Spleen (tissue), 11 donors: Measurements from ENCODE around the gene PRDM16. TPM values are rescaled to one million over a fixed set of nuclear protein-coding genes. Genes with fewer than 3 reads are reported as not detected.

Experiments
- DNase-seq: peaks from one replicate; pipeline ENCODE4 v3.0.0-alpha.2; 2020
- H3K27ac ChIP-seq, 8 donors: fragments of 200-600 bp; sonication (generic) in 7 of 8; 1 replicate in 4 of 8; 2 replicates in 4 of 8; pipeline versions ENCODE4 v1.5.0 to v1.8.0; 2016 to 2021; ENCODE audit warnings: inconsistent platforms in 4 of 8, mild to moderate bottlenecking in 4 of 8, moderate library complexity in 1 of 8
- H3K27me3 ChIP-seq, 7 donors: fragments of 200-600 bp; sonication (generic) in 6 of 7; replicated peaks in 1 of 7; 1 replicate in 4 of 7; 2 replicates in 3 of 7; pipeline versions ENCODE4 v1.5.0 to v1.8.0; 2016 to 2021; ENCODE audit warnings: inconsistent platforms in 3 of 7, mild to moderate bottlenecking in 1 of 7
- H3K36me3 ChIP-seq, 6 donors: fragments of 200-600 bp; sonication (generic) in 5 of 6; 1 replicate in 4 of 6; 2 replicates in 2 of 6; pipeline versions ENCODE4 v1.5.0 to v1.8.0; 2016 to 2021; ENCODE audit warnings: inconsistent platforms in 2 of 6
- H3K4me1 ChIP-seq, 6 donors: fragments of 200-600 bp; sonication (generic) in 5 of 6; 1 replicate in 3 of 6; 2 replicates in 3 of 6; pipeline versions ENCODE4 v1.5.0 to v1.8.0; 2016 to 2021; ENCODE audit warnings: inconsistent platforms in 3 of 6
- H3K4me3 ChIP-seq, 8 donors: fragments of 200-600 bp; sonication (generic) in 7 of 8; 1 replicate in 4 of 8; 2 replicates in 4 of 8; pipeline versions ENCODE4 v1.5.0 to v1.8.0; 2016 to 2021; ENCODE audit warnings: inconsistent platforms in 4 of 8, mild to moderate bottlenecking in 4 of 8, moderate library complexity in 2 of 8
- H3K9me3 ChIP-seq, 8 donors: fragments of 200-600 bp; sonication (generic) in 7 of 8; 1 replicate in 4 of 8; 2 replicates in 4 of 8; pipeline versions ENCODE4 v1.5.0 to v1.8.0; 2016 to 2021; ENCODE audit warnings: inconsistent platforms in 4 of 8
- POLR2A ChIP-seq, 3 donors: fragments of 450-650 bp; IDR thresholded peaks; one replicate each; pipeline ENCODE4 v1.5.1; 2017; ENCODE audit warnings: antibody characterized with exemption in 3 of 3, mild to moderate bottlenecking in 1 of 3
- POLR2AphosphoS5 ChIP-seq, 3 donors: sonication (generic); formaldehyde crosslinking; IDR thresholded peaks; one replicate each; pipeline ENCODE4 v1.5.1; 2017; ENCODE audit warnings: antibody characterized with exemption in 3 of 3
- WGBS, 5 donors: extraction: QIAGEN DNeasy Blood & Tissue Kit in 3 of 5; methylation state at CpG; one replicate each; pipeline versions ENCODE4 v1.1.5 to v1.1.7; 2013 to 2018; 5-methylcytosine and 5-hydroxymethylcytosine counted together
- intact Hi-C: fragments of 100-400 bp; cut with DNase I; formaldehyde crosslinking; loops from one replicate; pipeline ENCODE4 v1.15.0; 2023; ENCODE audit warnings: low total_unique reads
- polyA plus RNA-seq, 3 donors: library from polyadenylated mRNA; stranded (reverse); fragments of 200-250 nt; gene quantifications; one replicate each; pipeline ENCODE4 v1.2.1, GENCODE V29; 2013
- total RNA-seq, 7 donors: library from RNA; depleted of rRNA in 3 of 7; stranded (reverse); fragments of >200 nt in 3 of 7; fragmentation: NEBNext Ultra II Directional in 4 of 7; extraction: Animal tissue kit (Norgen Biotek cat#: 25700) in 4 of 7; gene quantifications; one replicate each; pipeline versions ENCODE4 v1.1.0 to v1.2.1, GENCODE V29; 2016 to 2021
- TF ChIP-seq, protein P1 (sequence below), 11 experiments: fragments of 200-600 bp in 7 of 11; fragments of 450-650 bp in 4 of 11; sonication (generic) in 4 of 11; IDR thresholded peaks in 8 of 11; conservative IDR thresholded peaks in 3 of 11; 1 replicate in 7 of 11; 2 replicates in 4 of 11; pipeline versions ENCODE4 v1.4.0 to v1.8.0; 2016 to 2021; ENCODE audit warnings: antibody characterized with exemption in 11 of 11, inconsistent platforms in 4 of 11, mild to moderate bottlenecking in 1 of 11
- donor health status: healthy with polysubstance abuse.
- donor health status: DM: no; HTN: no; CAD: no; lungs with moderate emphysema.
- donor health status: DM: no; HTN: no; CAD: no.
- donor health status: Bipolar disorder and iron deficiency.
- donor health status: healthy.
- donor health status: DM: no; HTN: no; CAD: no.
- donor health status: DM: yes; HTN: yes; CAD: no.

The PRDM16 gene
- total and polyA plus RNA-seq, 10 donors: 0.43 to 3.2 (median 1.4) TPM

DNA sequence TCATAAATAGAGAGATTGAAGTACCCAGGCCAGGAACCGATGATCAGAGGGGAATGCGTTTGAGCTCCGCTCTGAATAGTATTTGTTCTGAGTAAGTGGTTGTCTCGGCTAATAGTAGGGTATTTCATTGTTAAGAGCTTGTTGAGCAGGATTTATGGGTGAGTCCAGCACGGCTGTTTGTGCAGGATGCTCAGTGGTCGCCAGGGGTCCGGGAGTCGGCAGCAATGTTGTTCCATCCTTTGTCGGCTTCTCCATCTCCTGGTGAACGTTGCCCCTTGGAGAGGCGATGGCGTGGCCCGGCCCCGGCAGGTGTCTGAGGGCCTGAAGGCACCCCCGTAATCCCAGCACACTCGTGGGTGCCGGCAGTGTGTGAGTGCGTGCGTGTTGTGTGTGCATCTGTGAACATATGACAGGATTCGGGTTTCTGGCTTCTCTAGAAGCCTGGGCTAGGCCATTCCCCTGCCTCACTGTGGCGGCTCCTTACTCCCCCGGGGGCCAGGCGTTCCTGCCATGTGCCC, 224.6 kb downstream of the PRDM16 start:
- intact Hi-C loops: no loop called here
- DNase-seq: no peak

DNA sequence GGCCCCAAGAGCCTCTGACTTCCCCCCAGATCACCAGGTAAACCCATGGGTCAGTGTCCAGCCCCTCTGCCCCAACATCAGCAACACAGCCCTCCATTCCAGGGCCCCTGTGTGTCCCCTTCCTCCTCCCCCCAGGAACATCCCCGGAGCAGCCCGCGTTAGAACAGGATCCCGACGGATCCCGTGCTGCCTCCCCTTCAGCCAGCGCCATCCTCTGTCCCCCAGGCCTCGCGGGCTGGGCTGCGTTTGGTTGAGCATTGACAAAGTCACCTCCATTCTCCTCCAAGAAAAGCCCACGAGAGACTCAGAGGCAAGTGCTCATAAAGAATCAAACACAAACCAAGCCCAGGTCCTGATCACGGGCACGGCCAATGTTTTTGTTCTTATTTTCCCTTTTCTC, 225.4 kb downstream of the PRDM16 start:
- no peak overlapping the region for H3K4me3 ChIP-seq
- H3K27me3 ChIP-seq: peaks cover 0 to 75% (median 0%) of the 10 kb centered on the region in 7 donors
- H3K36me3 ChIP-seq: no peaks in the 10 kb centered on the region
- no peaks in the 10 kb centered on the region for H3K4me1 ChIP-seq
- WGBS, 5 donors: 88 to 96% (median 92%) methylated on average over 13 of the region's 13 CpGs
- no peak for TF ChIP-seq POLR2AphosphoS5 (IDR thresholded peaks at IDR 0.05)
- TF ChIP-seq POLR2A (IDR thresholded peaks at IDR 0.05): no peak
- TF ChIP-seq, protein P1, sequence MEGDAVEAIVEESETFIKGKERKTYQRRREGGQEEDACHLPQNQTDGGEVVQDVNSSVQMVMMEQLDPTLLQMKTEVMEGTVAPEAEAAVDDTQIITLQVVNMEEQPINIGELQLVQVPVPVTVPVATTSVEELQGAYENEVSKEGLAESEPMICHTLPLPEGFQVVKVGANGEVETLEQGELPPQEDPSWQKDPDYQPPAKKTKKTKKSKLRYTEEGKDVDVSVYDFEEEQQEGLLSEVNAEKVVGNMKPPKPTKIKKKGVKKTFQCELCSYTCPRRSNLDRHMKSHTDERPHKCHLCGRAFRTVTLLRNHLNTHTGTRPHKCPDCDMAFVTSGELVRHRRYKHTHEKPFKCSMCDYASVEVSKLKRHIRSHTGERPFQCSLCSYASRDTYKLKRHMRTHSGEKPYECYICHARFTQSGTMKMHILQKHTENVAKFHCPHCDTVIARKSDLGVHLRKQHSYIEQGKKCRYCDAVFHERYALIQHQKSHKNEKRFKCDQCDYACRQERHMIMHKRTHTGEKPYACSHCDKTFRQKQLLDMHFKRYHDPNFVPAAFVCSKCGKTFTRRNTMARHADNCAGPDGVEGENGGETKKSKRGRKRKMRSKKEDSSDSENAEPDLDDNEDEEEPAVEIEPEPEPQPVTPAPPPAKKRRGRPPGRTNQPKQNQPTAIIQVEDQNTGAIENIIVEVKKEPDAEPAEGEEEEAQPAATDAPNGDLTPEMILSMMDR (IDR thresholded peaks at IDR 0.05 in 8 of 11, conservative IDR thresholded peaks at IDR 0.05 in 3 of 11): no peak
- no peaks in the 10 kb centered on the region for H3K9me3 ChIP-seq
- no peak overlapping the region for H3K27ac ChIP-seq
- no peak for DNase-seq
- intact Hi-C loops: no loop called here

More for the DNA sequence above, 224.6 kb downstream of the PRDM16 start:
- H3K27me3 ChIP-seq: peaks cover 0 to 81% (median 0%) of the 10 kb centered on the region in 7 donors
- H3K36me3 ChIP-seq: no peaks in the 10 kb centered on the region
- no peak overlapping the region for H3K4me3 ChIP-seq
- no peak overlapping the region for H3K27ac ChIP-seq
- no peaks in the 10 kb centered on the region for H3K4me1 ChIP-seq
- 83 to 92% (median 89%) methylated on average over 17 to 23 of the region's 23 CpGs for WGBS, 5 donors
- no peak for TF ChIP-seq POLR2A (IDR thresholded peaks at IDR 0.05)
- TF ChIP-seq POLR2AphosphoS5 (IDR thresholded peaks at IDR 0.05): no peak
- TF ChIP-seq, protein P1 (IDR thresholded peaks at IDR 0.05 in 8 of 11, conservative IDR thresholded peaks at IDR 0.05 in 3 of 11): no peak
- no peaks in the 10 kb centered on the region for H3K9me3 ChIP-seq

DNA sequence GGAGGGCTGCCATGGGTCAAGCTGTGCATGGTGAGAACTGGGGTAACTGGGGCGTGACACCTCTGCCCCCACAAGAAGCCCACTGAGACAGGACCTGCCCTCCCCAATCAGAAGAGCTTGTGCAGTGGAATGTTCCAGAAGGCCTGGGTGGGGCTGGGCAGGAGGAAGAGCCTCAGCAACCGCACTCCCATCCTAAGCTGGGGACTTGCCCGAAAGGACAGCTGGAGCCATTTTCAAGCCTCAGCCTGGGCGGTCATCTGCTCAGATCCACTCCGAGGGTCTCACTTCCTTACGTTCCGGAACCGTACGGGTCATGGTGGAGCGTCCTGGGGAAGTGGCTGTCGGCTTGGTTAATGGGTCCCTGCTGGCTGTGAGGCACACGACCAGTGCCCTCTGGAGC, 226.8 kb downstream of the PRDM16 start:
- 84 to 93% (median 87%) methylated on average over 4 to 12 of the region's 12 CpGs for WGBS, 5 donors
- intact Hi-C loops: no loop called here
- Histone ChIP-seq H3K27me3 (peaks cover 0 to 64% (median 0%) of the 10 kb centered on the region in 7 donors), H3K4me1 (no peaks in the 10 kb centered on the region), H3K36me3 (no peaks in the 10 kb centered on the region), H3K9me3 (no peaks in the 10 kb centered on the region), H3K27ac (no peak overlapping the region), H3K4me3 (no peak overlapping the region)
- DNase-seq: no peak
- TF ChIP-seq POLR2A (IDR thresholded peaks at IDR 0.05) (no peak), POLR2AphosphoS5 (IDR thresholded peaks at IDR 0.05) (no peak)
- TF ChIP-seq, protein P1 (IDR thresholded peaks at IDR 0.05 in 8 of 11, conservative IDR thresholded peaks at IDR 0.05 in 3 of 11): no peak

DNA sequence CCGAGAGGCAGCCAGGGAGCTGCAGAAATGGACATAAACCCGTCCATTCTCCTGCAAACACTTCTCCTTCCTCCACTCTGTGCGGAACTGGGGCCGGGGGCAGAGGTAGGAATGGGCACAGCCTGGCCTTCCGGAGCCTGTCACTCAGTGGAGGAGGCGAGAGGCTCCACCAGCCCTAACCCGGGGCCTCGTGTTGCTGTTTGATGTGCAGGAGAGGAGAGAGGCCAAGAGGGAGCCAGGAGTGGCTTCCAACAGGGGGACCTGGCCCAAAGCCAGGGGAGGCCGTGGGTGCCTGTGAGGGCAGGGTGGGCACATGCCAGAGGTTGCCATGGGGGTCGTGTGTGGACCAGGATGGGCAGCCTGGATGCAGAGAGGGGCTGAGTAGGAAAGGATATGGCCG, 227.3 kb downstream of the PRDM16 start:
- no peaks in the 10 kb centered on the region for H3K9me3 ChIP-seq
- no peaks in the 10 kb centered on the region for H3K4me1 ChIP-seq
- no peak for TF ChIP-seq POLR2A (IDR thresholded peaks at IDR 0.05)
- peaks cover 0 to 62% (median 0%) of the 10 kb centered on the region in 7 donors for H3K27me3 ChIP-seq
- intact Hi-C loops: no loop called here
- no peak for DNase-seq
- no peaks in the 10 kb centered on the region for H3K36me3 ChIP-seq
- no peak overlapping the region for H3K4me3 ChIP-seq
- H3K27ac ChIP-seq: no peak overlapping the region
- 65 to 77% (median 71%) methylated on average over 11 of the region's 11 CpGs for WGBS, 5 donors
